Neuronal stem cell (in vitro differentiated cells): Measurements from ENCODE around the gene OR2A12.

Experiments used
- DNase-seq: peaks from one replicate; pipeline ENCODE4 v3.0.0-alpha.2; 2013; ENCODE audit warnings: low spot score
- H2AFZ ChIP-seq: one replicate; pipeline ENCODE4 v1.6.1; 2013; ENCODE audit warnings: mild to moderate bottlenecking, low read length, inconsistent platforms
- H2AK5ac ChIP-seq: 2 replicates; pipeline ENCODE4 v1.6.1; 2013; ENCODE audit warnings: low read depth, mild to moderate bottlenecking, inconsistent platforms, low read length, moderate library complexity, mixed read lengths
- H2BK120ac ChIP-seq: 2 replicates; pipeline ENCODE4 v1.6.1; 2013; ENCODE audit warnings: low read depth, mild to moderate bottlenecking, inconsistent platforms, low read length, moderate library complexity, mixed read lengths
- H2BK12ac ChIP-seq: one replicate; pipeline ENCODE4 v1.6.1; 2013; ENCODE audit warnings: low read length, inconsistent platforms
- H2BK15ac ChIP-seq: 2 replicates; pipeline ENCODE4 v1.6.1; 2013; ENCODE audit warnings: mild to moderate bottlenecking, low read length, inconsistent platforms, mixed read lengths
- H2BK5ac ChIP-seq: one replicate; pipeline ENCODE4 v1.6.1; 2013; ENCODE audit warnings: inconsistent platforms, mild to moderate bottlenecking, low read length, moderate library complexity
- H3K14ac ChIP-seq: one replicate; pipeline ENCODE4 v1.6.1; 2013; ENCODE audit warnings: low read length, inconsistent platforms
- H3K18ac ChIP-seq: 2 replicates; pipeline ENCODE4 v1.6.1; 2013; ENCODE audit warnings: low read length, inconsistent platforms
- H3K23ac ChIP-seq: 2 replicates; pipeline ENCODE4 v1.6.1; 2013; ENCODE audit warnings: low read depth, mild to moderate bottlenecking, mixed read lengths, low read length, inconsistent platforms; ENCODE audit not compliant: poor library complexity
- H3K27ac ChIP-seq: replicated peaks from 3 replicates; pipeline ENCODE4 v1.5.1; 2013; ENCODE audit warnings: low read length, inconsistent platforms
- H3K27me3 ChIP-seq, 3 experiments: 2 replicates each; pipeline ENCODE4 v1.6.1; 2013; ENCODE audit warnings: low read length in 3 of 3, mild to moderate bottlenecking in 2 of 3, inconsistent platforms in 1 of 3, low read depth in 1 of 3, mixed read lengths in 1 of 3, moderate library complexity in 1 of 3; ENCODE audit not compliant: control insufficient read depth in 3 of 3, insufficient read depth in 3 of 3
- H3K36me3 ChIP-seq, 2 donors: replicated peaks in 1 of 2; 2 replicates each; pipeline ENCODE4 v1.6.1; 2013; ENCODE audit warnings: low read length in 2 of 2; ENCODE audit not compliant: control insufficient read depth in 2 of 2, insufficient read depth in 2 of 2
- H3K4ac ChIP-seq: 2 replicates; pipeline ENCODE4 v1.6.1; 2013; ENCODE audit warnings: inconsistent platforms, mild to moderate bottlenecking, low read length, moderate library complexity
- H3K4me1 ChIP-seq, 2 donors: 1 replicate in 1 of 2; 2 replicates in 1 of 2; pipeline ENCODE4 v1.6.1; 2013; ENCODE audit warnings: low read length in 2 of 2, low read depth in 1 of 2; ENCODE audit not compliant: control insufficient read depth in 2 of 2, insufficient read depth in 1 of 2
- H3K4me2 ChIP-seq: one replicate; pipeline ENCODE4 v1.6.1; 2013; ENCODE audit warnings: mild to moderate bottlenecking, low read length, inconsistent platforms; ENCODE audit not compliant: insufficient read depth, poor library complexity, severe bottlenecking
- H3K4me3 ChIP-seq, 2 donors: 2 replicates each; pipeline ENCODE4 v1.5.1; 2013; ENCODE audit warnings: low read length in 2 of 2, mild to moderate bottlenecking in 2 of 2, inconsistent platforms in 1 of 2, moderate library complexity in 1 of 2
- H3K79me1 ChIP-seq: one replicate; pipeline ENCODE4 v1.6.1; 2013; ENCODE audit warnings: low read depth, mild to moderate bottlenecking, inconsistent platforms, low read length, moderate library complexity
- H3K9ac ChIP-seq: one replicate; pipeline ENCODE4 v1.6.1; 2013; ENCODE audit warnings: mild to moderate bottlenecking, low read depth, low read length, inconsistent platforms; ENCODE audit not compliant: poor library complexity
- H3K9me3 ChIP-seq, 2 donors: replicated peaks in 1 of 2; 2 replicates each; pipeline versions ENCODE3 to v1.6.1; 2013; ENCODE audit warnings: low read length in 2 of 2, mild to moderate bottlenecking in 2 of 2, inconsistent platforms in 1 of 2, low read depth in 1 of 2, mixed read lengths in 1 of 2, moderate library complexity in 1 of 2; ENCODE audit not compliant: control insufficient read depth in 2 of 2, insufficient read depth in 1 of 2
- H4K8ac ChIP-seq: one replicate; pipeline ENCODE4 v1.6.1; 2013; ENCODE audit warnings: low read depth, mild to moderate bottlenecking, inconsistent platforms, low read length, moderate library complexity
- H4K91ac ChIP-seq: one replicate; pipeline ENCODE4 v1.6.1; 2013; ENCODE audit warnings: low read length, low read depth, mild to moderate bottlenecking, inconsistent platforms; ENCODE audit not compliant: poor library complexity
- WGBS, 2 donors: extraction: QIAGEN DNeasy Blood & Tissue Kit; methylation state at CpG; one replicate each; pipeline ENCODE4 v1.1.7; 2013; ENCODE audit warnings: missing lambda C conversion rate in 2 of 2, mixed read lengths in 1 of 2; ENCODE audit not compliant: insufficient read length in 2 of 2, insufficient replicate concordance in 1 of 2; ENCODE audit errors: extremely low coverage in 2 of 2; 5-methylcytosine and 5-hydroxymethylcytosine counted together

OR2A12 gene

DNA sequence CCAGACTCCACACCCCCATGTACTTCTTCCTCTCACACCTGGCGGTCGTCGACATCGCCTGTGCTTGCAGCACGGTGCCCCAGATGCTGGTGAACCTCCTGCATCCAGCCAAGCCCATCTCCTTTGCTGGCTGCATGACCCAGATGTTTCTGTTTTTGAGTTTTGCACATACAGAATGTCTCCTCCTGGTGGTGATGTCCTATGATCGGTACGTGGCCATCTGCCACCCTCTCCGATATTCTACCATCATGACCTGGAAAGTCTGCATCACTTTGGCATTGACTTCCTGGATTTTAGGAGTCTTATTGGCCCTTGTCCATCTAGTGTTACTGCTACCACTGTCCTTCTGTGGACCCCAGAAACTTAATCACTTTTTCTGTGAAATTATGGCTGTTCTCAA, 11.7 kb upstream of the OR2A12 start:
- Histone ChIP-seq H3K4ac (no peak overlapping the region), H3K14ac (no peak overlapping the region), H2BK5ac (no peak overlapping the region), H3K4me3 (no peak overlapping the region), H3K23ac (no peak overlapping the region), H3K9me3 (no peaks in the 10 kb centered on the region), H3K27me3 (no peaks in the 10 kb centered on the region), H4K8ac (no peak overlapping the region), H2AFZ (no peak overlapping the region), H3K36me3 (no peaks in the 10 kb centered on the region), H2BK12ac (no peak overlapping the region), H2BK120ac (no peak overlapping the region), H4K91ac (no peak overlapping the region), H3K18ac (no peak overlapping the region), H3K27ac (no peak overlapping the region), H3K4me1 (no peaks in the 10 kb centered on the region), H2AK5ac (no peak overlapping the region), H2BK15ac (no peak overlapping the region), H3K9ac (no peak overlapping the region), H3K4me2 (no peak overlapping the region), H3K79me1 (no peaks in the 10 kb centered on the region)
- WGBS, 2 donors = no CpG with 5 or more reads among the region's 8 CpGs
- DNase-seq = no peak

DNA sequence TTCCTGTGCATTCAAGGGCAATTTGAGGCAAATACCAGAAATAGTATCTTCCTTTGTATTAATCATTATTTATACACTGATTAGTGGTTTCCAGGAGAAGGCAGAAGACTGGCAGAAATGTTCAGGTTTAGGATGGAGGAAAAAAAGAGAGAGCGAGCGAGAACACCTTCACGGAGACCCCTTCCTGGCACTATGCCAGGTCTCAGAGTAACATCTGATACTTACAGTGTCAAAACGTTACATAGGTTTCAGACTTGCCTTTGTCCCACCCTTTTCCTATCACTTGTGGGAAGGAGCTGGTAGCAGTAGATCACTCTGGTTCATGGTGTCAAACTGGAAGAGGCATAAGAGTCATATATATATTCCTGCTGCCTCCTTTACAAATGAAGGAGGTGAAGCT, 652 bp downstream of the OR2A12 start:
- Histone ChIP-seq H2BK5ac (no peak overlapping the region), H3K18ac (no peak overlapping the region), H3K23ac (no peak overlapping the region), H4K8ac (no peak overlapping the region), H2BK120ac (no peak overlapping the region), H3K27ac (no peak overlapping the region), H4K91ac (no peak overlapping the region), H2AK5ac (no peak overlapping the region), H3K4me3 (no peak overlapping the region), H3K9ac (no peak overlapping the region), H3K79me1 (peaks cover 2% of the 10 kb centered on the region), H3K36me3 (no peaks in the 10 kb centered on the region), H3K9me3 (no peaks in the 10 kb centered on the region), H3K4ac (no peak overlapping the region), H2BK12ac (no peak overlapping the region), H3K14ac (no peak overlapping the region), H3K27me3 (no peaks in the 10 kb centered on the region), H2AFZ (no peak overlapping the region), H2BK15ac (no peak overlapping the region), H3K4me1 (no peaks in the 10 kb centered on the region), H3K4me2 (no peak overlapping the region)
- no CpG with 5 or more reads among the region's 4 CpGs for WGBS, 2 donors
- no peak for DNase-seq

DNA sequence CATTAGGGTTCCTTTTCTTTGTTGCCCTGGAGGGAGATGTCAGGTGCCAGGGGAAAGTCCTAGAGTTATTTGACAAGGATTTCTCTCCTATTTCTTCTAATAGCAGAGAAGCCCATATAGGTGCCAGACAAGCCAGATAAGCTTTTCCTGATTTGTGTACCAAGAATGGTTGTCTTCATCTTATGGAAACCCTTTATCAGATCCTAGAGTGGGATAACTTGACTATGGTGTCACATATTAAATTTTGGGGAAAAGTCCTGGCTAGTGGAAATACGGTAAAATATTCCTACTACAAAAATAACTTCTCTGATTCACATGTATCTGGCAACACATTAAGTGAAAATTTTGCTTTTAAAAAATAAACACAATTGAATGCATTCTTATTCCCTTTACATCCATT, 1.2 kb downstream of the OR2A12 start:
- Histone ChIP-seq H3K14ac (no peak overlapping the region), H3K9me3 (no peaks in the 10 kb centered on the region), H2AK5ac (no peak overlapping the region), H3K27me3 (no peaks in the 10 kb centered on the region), H4K8ac (no peak overlapping the region), H3K79me1 (peaks cover 2% of the 10 kb centered on the region), H4K91ac (no peak overlapping the region), H2BK5ac (no peak overlapping the region), H3K4me3 (no peak overlapping the region), H2BK15ac (no peak overlapping the region), H3K18ac (no peak overlapping the region), H2AFZ (no peak overlapping the region), H3K4me1 (no peaks in the 10 kb centered on the region), H3K4ac (no peak overlapping the region), H2BK120ac (no peak overlapping the region), H3K36me3 (no peaks in the 10 kb centered on the region), H3K23ac (no peak overlapping the region), H3K9ac (no peak overlapping the region), H3K27ac (no peak overlapping the region), H2BK12ac (no peak overlapping the region), H3K4me2 (no peak overlapping the region)
- WGBS, 2 donors = no CpG with 5 or more reads among the region's 1 CpG
- DNase-seq = no peak

DNA sequence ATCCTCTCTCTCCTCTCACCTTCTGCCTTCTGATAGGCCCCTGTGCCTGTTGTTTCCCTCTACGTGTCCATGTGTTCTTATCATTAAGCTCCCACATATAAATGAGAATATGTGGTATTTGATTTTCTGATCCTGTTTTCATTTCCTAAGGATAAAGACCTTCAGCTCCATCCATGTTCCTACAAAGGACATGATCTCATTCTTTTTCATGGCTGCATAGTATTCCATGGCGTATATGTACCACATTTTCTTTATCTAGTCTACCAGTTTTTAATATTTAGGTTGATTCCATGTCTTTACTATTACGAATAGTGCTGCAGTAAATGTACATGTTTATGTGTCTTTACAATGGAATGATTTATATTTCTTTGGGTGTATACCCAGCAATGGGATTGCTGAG, 4.6 kb downstream of the OR2A12 start:
- Histone ChIP-seq H3K4ac (no peak overlapping the region), H3K27ac (no peak overlapping the region), H2BK120ac (no peak overlapping the region), H3K9me3 (no peaks in the 10 kb centered on the region), H2AK5ac (no peak overlapping the region), H3K79me1 (no peaks in the 10 kb centered on the region), H2BK12ac (no peak overlapping the region), H3K4me2 (no peak overlapping the region), H3K23ac (no peak overlapping the region), H3K27me3 (no peaks in the 10 kb centered on the region), H3K4me1 (no peaks in the 10 kb centered on the region), H2AFZ (no peak overlapping the region), H2BK15ac (no peak overlapping the region), H3K18ac (no peak overlapping the region), H3K14ac (no peak overlapping the region), H4K8ac (no peak overlapping the region), H2BK5ac (no peak overlapping the region), H3K36me3 (no peaks in the 10 kb centered on the region), H4K91ac (no peak overlapping the region), H3K4me3 (no peak overlapping the region), H3K9ac (no peak overlapping the region)
- DNase-seq = no peak
- WGBS, 2 donors = no CpG with 5 or more reads among the region's 3 CpGs
